HCT116 (cell line): ENCODE data around the gene TAP1.

Source experiments
- CEBPB ChIP-seq: IDR thresholded peaks from 2 replicates; pipeline ENCODE4 v1.6.1; 2012; ENCODE audit warnings: low read depth
- CTCF ChIP-seq, 3 experiments: fragments of 200-600 bp in 1 of 3; sonication (generic) in 1 of 3; IDR thresholded peaks in 2 of 3; conservative IDR thresholded peaks in 1 of 3; 2 replicates each; pipeline ENCODE4 v1.5.1; 2012 to 2017; ENCODE audit warnings: low read depth in 2 of 3, low read length in 2 of 3, antibody characterized with exemption in 1 of 3, borderline replicate concordance in 1 of 3, control low read depth in 1 of 3, mild to moderate bottlenecking in 1 of 3, mixed read lengths in 1 of 3, mixed run types in 1 of 3, moderate library complexity in 1 of 3; ENCODE audit not compliant: insufficient read depth in 1 of 3
- EZH2 ChIP-seq: fragments of 200-600 bp; sonication (generic); IDR thresholded peaks from 2 replicates; pipeline ENCODE4 v1.6.1; 2017; ENCODE audit warnings: antibody characterized with exemption, mixed run types
- EZH2phosphoT487 ChIP-seq: fragments of 200-600 bp; IDR thresholded peaks from 2 replicates; pipeline ENCODE4 v1.6.1; 2018; ENCODE audit warnings: antibody characterized with exemption, borderline replicate concordance
- MAX ChIP-seq: IDR thresholded peaks from 2 replicates; pipeline ENCODE4 v1.6.1; 2012
- POLR2A ChIP-seq: IDR thresholded peaks from 2 replicates; pipeline ENCODE4 v1.7.0; 2011; ENCODE audit warnings: borderline replicate concordance; ENCODE audit not compliant: insufficient read depth, insufficient read length; ENCODE audit errors: extremely low read depth
- POLR2AphosphoS5 ChIP-seq: IDR thresholded peaks from 2 replicates; pipeline ENCODE4 v1.6.1; 2011; ENCODE audit warnings: mild to moderate bottlenecking, low read depth, low read length, moderate library complexity
- REST ChIP-seq: IDR thresholded peaks from 2 replicates; pipeline ENCODE4 v1.6.1; 2012; ENCODE audit warnings: low read depth
- SIN3A ChIP-seq: IDR thresholded peaks from 2 replicates; pipeline ENCODE4 v1.6.1; 2012; ENCODE audit warnings: low read depth
- YY1 ChIP-seq: IDR thresholded peaks from 2 replicates; pipeline ENCODE4 v1.6.1; 2011; ENCODE audit warnings: low read length, low read depth, moderate library complexity, mild to moderate bottlenecking; ENCODE audit not compliant: insufficient replicate concordance; ENCODE audit errors: extremely low read depth
- ZNF274 ChIP-seq: fragments of 200-500 bp; sonication (Bioruptor generic); IDR thresholded peaks from 2 replicates; pipeline ENCODE4 v1.6.1; 2014; ENCODE audit warnings: mild to moderate bottlenecking, low read depth, low read length, inconsistent platforms

GRCh38 chr6:32886681-32887383 lies 33.3 kb upstream of the TAP1 start:
- TF ChIP-seq CTCF (IDR thresholded peaks at IDR 0.05 in 2 of 3, conservative IDR thresholded peaks at IDR 0.05 in 1 of 3; ENCODE audit: borderline replicate concordance in 1 of 3, insufficient read depth in 1 of 3, low read depth in 2 of 3, low read length in 2 of 3) = no peak
- TF ChIP-seq EZH2 = no peak
- no peak for TF ChIP-seq POLR2AphosphoS5
- TF ChIP-seq EZH2phosphoT487 = no peak
- TF ChIP-seq ZNF274 = no peak
- TF ChIP-seq REST = no peak
- no peak for TF ChIP-seq POLR2A
- no peak for TF ChIP-seq SIN3A
- no peak for TF ChIP-seq MAX
- TF ChIP-seq CEBPB = no peak
- no peak for TF ChIP-seq YY1
